GM18502 (cell line): ENCODE results near the gene SLC22A1.
"Not testable (repeated sequence)": the region's sequence is repeated elsewhere in the genome, so short reads cannot be mapped to it uniquely, and the experiment has no call there.

Experiments
- ATAC-seq: cut with Tn5 transposase; IDR thresholded peaks from one replicate; pipeline ENCODE4 v1.9.1; 2021; ENCODE audit warnings: mild to moderate bottlenecking; ENCODE audit not compliant: unreplicated experiment, poor library complexity

The SLC22A1 gene

DNA sequence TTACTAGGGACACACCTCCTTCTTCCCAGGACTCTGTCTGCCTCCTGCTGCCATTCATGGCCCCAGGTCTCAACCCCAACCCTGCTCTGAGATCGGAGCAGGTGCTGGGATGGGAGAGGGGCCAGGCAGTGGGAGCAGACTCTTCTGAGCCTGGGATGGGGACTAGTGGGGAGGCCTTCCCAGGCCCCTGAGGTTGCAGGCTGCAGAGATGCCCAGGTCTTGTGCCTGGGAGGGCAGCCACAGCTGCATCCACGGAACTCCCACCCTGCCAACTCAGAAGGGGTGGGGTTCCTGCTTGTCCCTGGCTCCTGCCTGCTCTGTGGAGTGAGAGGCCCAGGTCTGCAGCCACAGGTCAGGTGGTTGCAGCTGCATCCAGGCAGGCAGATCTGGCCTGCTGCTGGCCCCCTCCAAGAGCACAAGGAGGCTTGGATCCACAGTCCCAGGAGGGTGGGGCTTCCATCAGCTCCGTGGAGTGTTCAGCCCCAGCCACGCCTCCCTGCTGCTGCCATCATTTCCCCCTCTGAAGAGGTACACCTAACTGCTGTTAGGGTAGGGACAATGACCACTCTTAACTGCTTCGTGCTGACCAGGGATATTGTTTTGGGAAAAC is 2.9 kb upstream of the SLC22A1 start:
- no peak for ATAC-seq

DNA sequence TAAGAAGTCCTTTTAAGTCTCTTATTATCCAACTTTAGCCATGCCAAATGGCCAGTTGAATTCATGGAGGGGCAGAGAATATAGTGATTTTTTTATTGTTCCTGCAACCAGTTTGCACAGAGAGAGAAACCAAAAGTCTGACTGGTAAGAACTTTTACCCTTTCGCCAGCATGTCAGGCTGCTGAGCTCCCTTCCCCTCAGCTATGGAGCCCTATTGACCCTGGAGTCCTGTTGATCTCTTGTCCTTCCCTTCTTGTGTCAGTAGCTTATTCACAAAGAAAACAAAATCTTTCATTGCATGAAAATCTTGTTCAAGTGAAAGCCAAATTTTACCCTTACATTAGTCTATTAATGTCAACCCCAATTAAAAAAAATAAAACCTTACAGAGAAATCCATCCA is 1.5 kb upstream of the SLC22A1 start:
- no peak for ATAC-seq

DNA sequence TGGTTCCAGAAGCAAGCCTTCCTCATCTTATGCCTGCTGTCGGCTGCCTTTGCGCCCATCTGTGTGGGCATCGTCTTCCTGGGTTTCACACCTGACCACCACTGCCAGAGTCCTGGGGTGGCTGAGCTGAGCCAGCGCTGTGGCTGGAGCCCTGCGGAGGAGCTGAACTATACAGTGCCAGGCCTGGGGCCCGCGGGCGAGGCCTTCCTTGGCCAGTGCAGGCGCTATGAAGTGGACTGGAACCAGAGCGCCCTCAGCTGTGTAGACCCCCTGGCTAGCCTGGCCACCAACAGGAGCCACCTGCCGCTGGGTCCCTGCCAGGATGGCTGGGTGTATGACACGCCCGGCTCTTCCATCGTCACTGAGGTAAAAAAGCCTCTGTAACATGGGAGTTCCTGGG is 366 bp downstream of the SLC22A1 start:
- no peak for ATAC-seq

DNA sequence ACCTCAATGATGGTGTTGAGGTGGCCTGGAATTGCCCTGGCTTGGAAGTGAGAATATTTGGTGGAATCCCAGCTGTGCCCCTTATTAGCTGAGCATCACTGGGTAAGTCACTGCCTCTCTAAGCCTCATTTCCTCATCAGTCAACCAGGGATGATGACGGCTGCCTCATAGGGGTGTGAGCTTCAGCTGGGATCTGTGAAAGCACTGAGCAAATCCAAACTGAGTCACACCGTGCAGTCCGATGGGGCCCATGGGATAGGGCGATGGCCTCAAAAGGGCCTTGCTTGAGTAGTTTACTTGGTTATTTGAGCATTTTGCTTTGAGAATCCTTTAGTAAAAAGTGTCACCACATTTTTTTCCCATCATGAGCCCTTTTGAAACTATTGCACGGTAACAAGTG is 1.1 kb downstream of the SLC22A1 start:
- no peak for ATAC-seq

DNA sequence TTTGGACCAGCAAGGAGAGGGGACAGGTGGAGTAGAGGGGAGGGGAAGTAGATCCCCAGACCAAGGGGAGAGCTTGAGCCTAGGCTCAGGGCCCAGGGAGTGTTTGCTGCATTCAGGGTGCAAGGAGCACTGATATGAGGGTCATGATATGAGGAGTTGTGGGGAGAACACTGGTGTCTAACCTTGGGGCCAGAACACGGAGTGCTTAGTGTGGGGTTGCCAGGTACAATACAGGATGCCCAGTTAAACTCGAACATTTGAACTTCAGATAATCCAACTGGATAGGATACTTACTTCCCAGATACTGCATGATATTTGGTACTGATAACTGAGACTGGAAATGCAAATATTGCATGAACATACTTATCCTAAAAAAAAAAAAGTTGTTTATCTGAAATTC is 2.4 kb downstream of the SLC22A1 start:
- no peak for ATAC-seq

DNA sequence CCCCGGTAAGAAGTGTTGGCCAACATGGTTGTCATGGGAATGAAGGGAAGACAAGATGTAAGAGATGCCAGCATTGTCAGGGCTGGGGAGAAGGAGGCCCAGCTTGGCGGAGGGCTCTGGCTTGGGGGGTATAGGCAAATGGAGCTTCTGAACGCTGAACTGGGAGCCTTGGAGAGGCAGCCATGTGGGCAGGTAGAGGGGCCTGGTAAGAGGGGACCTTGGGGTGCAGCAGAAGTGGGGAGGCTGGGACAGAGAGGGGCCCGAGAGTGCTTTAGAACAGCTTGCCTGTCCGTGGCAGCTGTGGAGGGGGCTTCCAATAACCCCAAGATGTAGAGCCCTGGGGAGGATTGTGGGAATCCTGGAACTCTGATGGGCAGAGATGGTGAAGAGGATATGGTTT is 3.0 kb downstream of the SLC22A1 start:
- no peak for ATAC-seq

DNA sequence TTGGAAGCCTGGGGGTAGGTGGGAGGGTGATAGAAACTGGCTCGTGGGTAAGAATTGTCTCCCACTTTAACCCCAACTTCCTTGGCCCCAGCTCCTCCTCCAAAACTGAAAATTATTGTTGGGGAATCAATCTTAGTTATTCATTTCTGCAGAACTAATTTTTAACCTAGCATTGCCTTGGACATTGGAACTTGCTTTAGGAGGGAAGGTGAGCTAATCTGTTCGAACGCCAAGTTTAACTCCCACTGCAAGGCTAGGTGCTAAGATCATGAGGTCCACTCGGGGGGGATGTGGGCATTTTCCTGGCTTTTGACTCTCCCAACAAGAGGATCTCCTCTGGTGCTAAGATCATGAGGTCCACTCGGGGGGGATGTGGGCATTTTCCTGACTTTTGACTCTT is 3.5 kb downstream of the SLC22A1 start:
- not testable (repeated sequence) for ATAC-seq

DNA sequence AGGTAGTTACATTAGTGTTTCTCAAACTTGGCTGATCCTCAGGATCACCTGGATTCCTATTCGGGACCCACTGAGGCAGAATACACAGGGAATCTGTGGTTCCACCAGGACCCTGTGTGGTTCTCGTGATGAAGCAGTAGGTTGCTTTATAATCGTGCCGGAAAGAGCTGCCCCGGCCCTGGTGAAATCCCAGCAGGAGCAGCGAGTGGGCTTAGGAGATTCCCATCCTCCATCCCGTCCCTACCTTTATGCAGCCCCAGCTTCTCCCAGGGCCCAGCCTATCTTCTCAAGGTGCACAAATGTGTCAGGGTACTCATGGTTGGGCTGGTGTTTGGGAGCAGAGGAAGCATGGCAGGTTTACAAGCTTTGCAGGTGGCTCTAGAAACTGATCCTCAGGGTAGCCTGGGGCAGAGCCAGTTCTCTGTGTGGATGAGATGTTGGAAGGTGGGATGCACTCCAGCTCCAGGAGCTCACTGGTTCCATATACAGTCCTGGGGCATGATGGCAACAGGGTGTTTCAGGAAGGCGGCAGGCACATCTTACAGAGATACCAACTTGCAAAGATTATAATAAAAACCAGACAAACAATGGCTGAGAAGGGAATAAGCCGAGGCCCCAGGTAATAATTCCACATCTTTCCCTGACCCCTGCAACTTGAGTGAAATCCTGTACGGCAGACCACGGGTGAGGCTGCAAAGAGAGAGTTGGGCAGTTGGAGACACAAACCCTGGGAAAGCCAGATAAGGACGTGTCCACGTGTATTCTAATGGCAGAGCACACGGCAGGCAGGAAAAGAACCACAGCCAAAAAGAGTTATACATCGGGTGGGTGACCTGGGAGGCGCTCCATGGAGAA is 5.9 kb downstream of the SLC22A1 start:
- no peak for ATAC-seq

DNA sequence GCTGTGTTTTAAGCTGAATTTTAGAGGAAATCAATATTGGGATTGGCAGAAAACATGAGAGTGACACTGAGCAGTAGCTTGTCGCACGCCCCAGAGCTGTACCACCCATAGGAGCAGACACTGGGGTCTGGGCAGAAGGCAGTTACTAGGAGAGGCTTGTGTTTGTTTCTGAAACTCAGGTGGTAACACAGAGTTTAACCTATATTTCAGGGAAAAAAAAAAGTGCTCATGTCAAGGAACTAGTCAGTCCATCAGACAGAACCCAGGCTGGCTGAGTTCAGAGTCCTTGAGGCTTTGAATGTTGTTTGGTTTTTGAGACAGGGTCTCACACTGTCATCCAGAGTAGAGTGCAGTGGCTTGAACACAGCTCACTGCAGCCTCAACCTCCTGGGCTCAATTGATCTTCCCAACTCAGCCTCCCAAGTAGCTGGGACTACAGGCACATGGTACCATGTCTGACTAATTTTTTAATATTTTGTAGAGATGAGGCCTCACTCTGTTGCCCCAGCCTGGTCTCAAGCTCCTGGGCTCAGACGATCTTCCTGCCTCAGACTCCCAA is 6.6 kb downstream of the SLC22A1 start:
- ATAC-seq = no peak

DNA sequence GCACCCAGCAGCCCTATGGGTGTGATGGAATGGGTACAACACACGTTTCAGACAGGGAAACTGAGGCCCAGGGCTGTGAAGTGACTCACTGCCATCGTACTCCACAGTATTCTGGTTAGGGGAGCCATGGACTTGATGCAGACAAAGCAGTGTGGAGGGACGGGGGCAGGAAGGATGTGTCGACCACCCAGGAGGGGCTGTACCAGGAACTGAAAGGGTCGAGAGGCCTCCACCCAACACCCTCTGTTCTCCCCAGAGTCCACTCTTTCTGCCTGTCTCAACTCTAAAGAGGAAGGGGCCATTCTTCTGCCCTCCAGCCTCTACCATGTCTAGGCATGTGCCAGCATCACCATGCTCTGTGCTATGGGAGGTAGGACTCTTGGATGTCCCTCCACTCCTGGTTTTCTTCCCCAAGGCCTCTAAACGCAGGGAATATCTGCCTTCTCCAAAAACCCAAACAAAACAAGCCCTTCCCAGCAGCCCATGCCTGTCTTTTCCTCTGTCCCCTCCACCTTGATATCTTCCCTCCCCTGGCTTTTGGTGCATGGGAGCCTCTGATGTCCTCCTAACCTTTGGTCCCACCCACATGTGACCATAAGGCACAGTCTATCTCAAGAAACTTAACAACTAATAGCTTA is 7.4 kb downstream of the SLC22A1 start:
- ATAC-seq = no peak

DNA sequence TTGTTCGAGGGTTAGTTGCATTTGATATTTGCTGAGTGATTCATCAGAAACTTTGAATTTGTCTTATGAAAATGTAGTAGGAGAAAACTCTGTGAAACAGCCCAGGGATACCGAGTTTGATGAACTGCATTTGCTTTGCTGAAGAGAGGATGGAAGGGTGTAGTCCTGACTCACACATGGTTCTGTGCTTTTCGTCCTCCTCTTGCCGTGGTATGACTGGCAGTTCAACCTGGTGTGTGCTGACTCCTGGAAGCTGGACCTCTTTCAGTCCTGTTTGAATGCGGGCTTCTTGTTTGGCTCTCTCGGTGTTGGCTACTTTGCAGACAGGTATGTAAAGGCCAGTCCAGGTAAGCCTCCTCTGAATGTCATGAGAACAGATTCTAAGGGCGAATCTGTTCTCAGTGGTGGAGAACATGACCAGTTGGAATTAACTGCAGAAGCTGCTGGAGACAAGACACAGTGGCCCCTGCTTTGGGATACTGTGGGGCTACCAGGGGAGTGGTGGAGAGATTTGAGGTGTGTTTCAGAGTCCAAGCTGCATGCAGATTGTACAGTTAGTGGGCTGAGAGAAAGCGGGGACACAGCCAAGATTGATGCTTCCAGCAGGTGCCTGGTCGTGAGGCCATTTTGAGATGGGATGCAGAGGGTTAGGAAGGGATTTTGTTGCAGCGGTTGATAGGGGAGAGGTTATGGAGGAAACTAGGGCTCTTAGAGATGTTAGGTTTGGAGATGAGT is 8.4 kb downstream of the SLC22A1 start:
- no peak for ATAC-seq

DNA sequence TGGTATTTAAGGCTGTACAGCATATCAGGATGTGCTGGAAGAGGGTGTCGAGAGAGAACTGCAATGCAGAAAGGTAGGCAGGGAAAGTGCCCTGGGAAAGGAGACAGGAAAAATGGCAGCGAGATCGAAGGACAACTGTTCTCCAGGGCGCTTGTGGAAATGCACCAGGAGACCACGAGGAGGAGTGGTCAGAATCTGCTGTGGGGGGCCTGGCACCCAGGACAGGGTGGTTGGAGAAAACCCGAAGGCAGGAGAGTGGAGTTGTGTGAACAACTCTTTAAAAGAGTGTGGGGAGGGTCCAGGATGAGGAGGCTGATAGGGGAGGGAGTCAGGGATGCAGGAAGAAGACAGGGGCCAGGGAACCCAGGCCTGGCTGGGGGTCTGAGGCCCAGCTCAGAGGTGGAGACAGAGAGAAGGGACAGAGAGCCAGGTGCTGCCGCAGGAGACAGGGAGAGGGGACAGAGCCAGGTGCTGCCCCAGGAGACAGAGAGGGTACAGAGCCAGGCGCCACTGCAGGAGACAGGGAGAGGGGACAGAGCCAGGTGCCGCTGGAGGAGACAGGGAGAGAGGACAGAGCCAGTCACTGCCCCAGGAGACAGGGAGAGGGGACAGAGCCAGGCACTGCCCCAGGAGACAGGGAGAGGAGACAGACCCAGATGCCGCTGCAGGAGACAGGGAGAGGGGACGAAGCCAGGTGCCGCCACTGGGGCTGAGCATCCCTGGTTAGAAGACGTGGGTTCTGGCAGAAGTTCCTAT is 9.3 kb downstream of the SLC22A1 start:
- no peak for ATAC-seq

DNA sequence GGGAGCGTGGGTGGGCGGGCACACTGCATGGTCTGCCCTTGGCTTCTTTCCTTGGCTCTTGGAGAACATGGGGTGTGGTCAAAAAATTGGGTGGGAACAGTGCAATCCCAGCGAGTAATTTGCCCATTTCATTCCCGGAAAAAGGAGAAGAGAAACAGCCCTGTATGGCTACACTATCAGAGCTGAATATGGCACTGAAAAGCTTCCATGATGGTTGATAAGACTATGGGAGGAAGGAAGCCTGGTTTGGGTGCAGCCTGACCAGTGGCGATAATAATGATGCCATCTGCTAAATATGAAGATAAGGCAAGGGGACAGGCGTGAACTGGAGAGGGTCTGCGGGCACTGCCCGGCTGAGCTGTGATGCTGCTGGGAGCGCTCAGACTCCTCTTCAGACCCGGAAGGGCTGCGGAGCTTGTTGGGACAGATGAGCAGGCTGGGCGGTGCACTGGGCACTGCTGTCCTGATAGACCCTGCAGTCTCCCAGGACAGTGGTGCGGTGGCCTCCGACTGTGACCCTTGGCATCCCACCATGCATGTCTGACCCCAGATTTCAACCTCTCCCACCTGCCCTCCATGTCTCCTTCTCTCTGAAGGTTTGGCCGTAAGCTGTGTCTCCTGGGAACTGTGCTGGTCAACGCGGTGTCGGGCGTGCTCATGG is 10.2 kb downstream of the SLC22A1 start:
- no peak for ATAC-seq

DNA sequence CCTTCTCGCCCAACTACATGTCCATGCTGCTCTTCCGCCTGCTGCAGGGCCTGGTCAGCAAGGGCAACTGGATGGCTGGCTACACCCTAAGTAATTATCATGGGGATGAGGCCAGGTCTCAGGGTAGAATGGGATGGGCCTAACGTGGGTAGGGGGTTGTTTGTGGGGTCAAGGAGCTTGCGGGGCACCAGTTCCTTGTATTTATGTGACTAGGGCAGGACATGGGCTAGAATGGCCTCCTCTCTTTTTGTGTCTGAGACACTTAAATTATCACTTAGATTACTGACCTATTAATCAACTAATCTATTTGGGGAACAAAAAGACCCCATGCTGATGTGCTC is 10.7 kb downstream of the SLC22A1 start:
- ATAC-seq = no peak

DNA sequence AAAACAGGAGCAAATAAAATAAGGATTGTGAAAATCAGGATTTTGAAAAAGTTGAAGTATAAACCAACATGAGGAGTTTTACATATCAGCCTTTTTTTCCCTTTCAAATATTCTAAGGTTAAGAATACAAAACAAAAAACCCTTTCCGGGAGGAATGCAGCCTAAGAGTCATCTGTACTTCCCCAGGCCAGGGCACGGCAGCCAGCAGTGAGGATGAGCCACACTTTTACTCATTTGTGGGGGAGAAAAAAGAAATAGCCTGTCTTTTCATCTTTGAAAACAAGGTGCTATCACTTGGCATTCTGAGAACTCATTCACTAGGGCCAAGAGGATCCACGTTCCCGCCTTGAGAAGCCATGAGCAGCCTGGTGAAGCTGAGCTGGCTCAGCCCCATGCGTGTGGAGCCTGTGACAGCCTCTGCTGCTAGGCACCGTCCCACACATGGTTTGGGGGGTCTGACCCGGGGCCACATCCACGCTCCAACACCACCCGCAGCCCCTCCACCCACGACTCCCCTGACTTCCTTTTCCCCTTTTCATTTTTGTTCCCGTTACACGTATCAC is 11.2 kb downstream of the SLC22A1 start:
- ATAC-seq = no peak

DNA sequence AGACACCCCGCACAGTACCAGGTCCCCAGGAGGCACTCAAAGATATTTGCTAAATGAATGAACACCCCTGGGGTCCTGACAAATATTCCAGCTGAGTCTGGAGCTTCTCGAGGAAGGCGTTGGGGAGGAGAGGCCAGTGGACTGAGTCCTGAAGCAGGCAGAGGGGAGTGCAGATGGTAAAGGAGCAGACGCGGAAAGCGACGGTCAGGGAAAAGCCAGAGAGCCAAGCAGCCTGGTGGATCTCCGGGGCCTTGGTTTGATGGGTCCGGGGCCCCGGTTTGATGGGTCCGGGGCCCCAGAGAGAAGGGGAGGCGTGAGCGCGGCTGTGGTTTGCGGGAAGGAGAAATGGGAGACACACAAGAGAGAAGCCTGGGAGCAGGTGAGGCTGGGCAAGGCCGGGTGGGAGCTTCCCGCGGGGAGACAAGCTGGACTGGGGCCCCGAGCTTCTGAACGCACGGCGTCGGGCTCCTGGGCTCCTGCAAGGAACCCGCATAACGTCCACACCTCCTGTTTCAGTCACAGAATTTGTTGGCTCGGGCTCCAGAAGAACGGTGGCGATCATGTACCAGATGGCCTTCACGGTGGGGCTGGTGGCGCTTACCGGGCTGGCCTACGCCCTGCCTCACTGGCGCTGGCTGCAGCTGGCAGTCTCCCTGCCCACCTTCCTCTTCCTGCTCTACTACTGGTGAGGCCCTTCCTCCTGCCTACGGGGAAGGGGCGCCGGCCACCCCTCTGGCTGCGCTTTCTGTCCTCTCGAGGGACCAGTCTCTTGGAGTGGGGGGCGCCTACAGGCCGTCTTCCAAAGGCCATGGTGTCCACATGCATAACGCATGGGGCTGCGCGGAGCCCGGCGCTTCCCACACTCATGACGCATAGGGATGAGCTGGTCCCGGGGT is 12.1 kb downstream of the SLC22A1 start:
- no peak for ATAC-seq

DNA sequence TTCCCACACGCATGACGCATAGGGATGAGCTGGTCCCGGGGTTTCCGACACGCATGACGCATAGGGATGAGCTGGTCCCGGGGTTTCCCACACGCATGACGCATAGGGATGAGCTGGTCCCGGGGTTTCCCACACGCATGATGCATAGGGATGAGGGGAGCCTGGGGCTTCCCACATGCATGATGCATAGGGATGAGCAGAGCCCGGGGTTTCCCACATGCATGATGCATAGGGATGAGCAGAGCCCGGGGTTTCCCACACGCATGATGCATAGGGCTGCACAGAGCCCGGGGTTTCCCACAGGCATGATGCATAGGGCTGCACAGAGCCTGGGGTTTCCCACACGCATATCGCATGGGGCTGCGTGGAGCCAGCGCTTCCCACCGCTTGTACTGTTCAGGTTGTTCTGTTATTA is 12.7 kb downstream of the SLC22A1 start:
- not testable (repeated sequence) for ATAC-seq
